Stomach smooth muscle (tissue), 2 donors: Measurements from ENCODE around the gene ZCCHC8.
"Not testable (repeated sequence)": the region's sequence is repeated elsewhere in the genome, so short reads cannot be mapped to it uniquely, and the experiment has no call there.

Source experiments
- H3K27ac ChIP-seq: one replicate; pipeline ENCODE4 v1.7.0; 2013; ENCODE audit warnings: mild to moderate bottlenecking, low read length, inconsistent platforms
- H3K27me3 ChIP-seq, 2 donors: one replicate each; pipeline ENCODE4 v1.7.0; 2013; ENCODE audit warnings: low read length in 2 of 2; ENCODE audit not compliant: insufficient read depth in 2 of 2, control insufficient read depth in 1 of 2
- H3K36me3 ChIP-seq, 2 donors: one replicate each; pipeline ENCODE4 v1.7.0; 2013; ENCODE audit warnings: low read length in 2 of 2; ENCODE audit not compliant: control insufficient read depth in 2 of 2, insufficient read depth in 2 of 2
- H3K4me1 ChIP-seq: one replicate; pipeline ENCODE4 v1.7.0; 2013; ENCODE audit warnings: low read length; ENCODE audit not compliant: control insufficient read depth, insufficient read depth
- H3K4me3 ChIP-seq, 2 donors: one replicate each; pipeline ENCODE4 v1.7.0; 2013; ENCODE audit warnings: low read length in 2 of 2
- H3K9ac ChIP-seq, 2 donors: one replicate each; pipeline ENCODE4 v1.7.0; 2013; ENCODE audit warnings: low read length in 2 of 2, mild to moderate bottlenecking in 1 of 2
- H3K9me3 ChIP-seq, 2 donors: one replicate each; pipeline ENCODE4 v1.7.0; 2013; ENCODE audit warnings: low read length in 2 of 2; ENCODE audit not compliant: control insufficient read depth in 2 of 2
- donor health status: healthy.
- donor health status: Pancreatic carcinoma.

ZCCHC8 gene

GRCh38 chr12:122513028-122513427, 12.3 kb upstream of the ZCCHC8 start:
- H3K27ac ChIP-seq, H3K4me3 ChIP-seq, H3K9ac ChIP-seq, H3K9me3 ChIP-seq, H3K27me3 ChIP-seq, H3K4me1 ChIP-seq: not testable (repeated sequence)
- peaks cover 60 to 74% of the 10 kb centered on the region in 2 donors for H3K36me3 ChIP-seq

- H3K27me3 ChIP-seq: no peaks in the 10 kb centered on the region
- peaks cover 58 to 71% of the 10 kb centered on the region in 2 donors for H3K36me3 ChIP-seq
- H3K9ac ChIP-seq: no peak overlapping the region
- no peak overlapping the region for H3K27ac ChIP-seq
- H3K4me1 ChIP-seq: no peaks in the 10 kb centered on the region
- no peaks in the 10 kb centered on the region for H3K9me3 ChIP-seq
- no peak overlapping the region for H3K4me3 ChIP-seq
These were observed 7.4 kb upstream of the ZCCHC8 start for GRCh38 chr12:122508163-122508562.

- Histone ChIP-seq H3K27ac (no peak overlapping the region), H3K4me3 (no peak overlapping the region), H3K9me3 (no peaks in the 10 kb centered on the region), H3K9ac (no peak overlapping the region), H3K4me1 (no peaks in the 10 kb centered on the region), H3K27me3 (no peaks in the 10 kb centered on the region), H3K36me3 (peaks cover 52 to 68% of the 10 kb centered on the region in 2 donors)
These were observed 5.7 kb upstream of the ZCCHC8 start for GRCh38 chr12:122506393-122506938.

GRCh38 chr12:122505419-122506051, 4.8 kb upstream of the ZCCHC8 start:
- H3K9ac ChIP-seq: no peak overlapping the region
- H3K27me3 ChIP-seq: no peaks in the 10 kb centered on the region
- H3K36me3 ChIP-seq: peaks cover 48 to 62% of the 10 kb centered on the region in 2 donors
- H3K4me3 ChIP-seq: no peak overlapping the region
- H3K9me3 ChIP-seq: no peaks in the 10 kb centered on the region
- peaks cover 4% of the 10 kb centered on the region for H3K4me1 ChIP-seq
- no peak overlapping the region for H3K27ac ChIP-seq

- H3K4me1 ChIP-seq: peaks cover 6% of the 10 kb centered on the region
- no peak overlapping the region for H3K9ac ChIP-seq
- H3K36me3 ChIP-seq: peaks cover 38 to 46% of the 10 kb centered on the region in 2 donors
- H3K27me3 ChIP-seq: no peaks in the 10 kb centered on the region
- H3K27ac ChIP-seq: no peak overlapping the region
- H3K9me3 ChIP-seq: no peaks in the 10 kb centered on the region
- no peak overlapping the region for H3K4me3 ChIP-seq
These were observed 3.3 kb upstream of the ZCCHC8 start for GRCh38 chr12:122503783-122504590.

GRCh38 chr12:122503147-122503751, 2.5 kb upstream of the ZCCHC8 start:
- Histone ChIP-seq H3K4me3 (no peak overlapping the region), H3K27ac (no peak overlapping the region), H3K4me1 (peaks cover 6% of the 10 kb centered on the region), H3K36me3 (peaks cover 32 to 43% of the 10 kb centered on the region in 2 donors), H3K9me3 (no peaks in the 10 kb centered on the region), H3K9ac (no peak overlapping the region), H3K27me3 (no peaks in the 10 kb centered on the region)

- Histone ChIP-seq H3K36me3 (peaks cover 19 to 30% of the 10 kb centered on the region in 2 donors), H3K9ac (peak overlapping the region in 1 of 2 donors; percentile 93), H3K4me1 (peaks cover 9% of the 10 kb centered on the region), H3K27me3 (no peaks in the 10 kb centered on the region), H3K4me3 (peak overlapping the region; percentile 93 to 97), H3K9me3 (no peaks in the 10 kb centered on the region), H3K27ac (peak overlapping the region; percentile 98)
These were observed 807 bp upstream of the ZCCHC8 start for GRCh38 chr12:122501489-122501989.

GRCh38 chr12:122499991-122500684, 594 bp downstream of the ZCCHC8 start:
- Histone ChIP-seq H3K9ac (peak overlapping the region; percentile 93 to 97), H3K4me3 (peak overlapping the region; percentile 93 to 97), H3K27me3 (no peaks in the 10 kb centered on the region), H3K27ac (peak overlapping the region; percentile 98), H3K36me3 (peaks cover 12 to 18% of the 10 kb centered on the region in 2 donors), H3K4me1 (peaks cover 11% of the 10 kb centered on the region), H3K9me3 (no peaks in the 10 kb centered on the region)

GRCh38 chr12:122495258-122495657, 5.5 kb downstream of the ZCCHC8 start:
- no peak overlapping the region for H3K27ac ChIP-seq
- no peaks in the 10 kb centered on the region for H3K27me3 ChIP-seq
- peaks cover 14 to 15% of the 10 kb centered on the region in 2 donors for H3K36me3 ChIP-seq
- no peak overlapping the region for H3K4me3 ChIP-seq
- H3K9me3 ChIP-seq: no peaks in the 10 kb centered on the region
- H3K9ac ChIP-seq: no peak overlapping the region
- H3K4me1 ChIP-seq: peaks cover 7% of the 10 kb centered on the region

- not testable (repeated sequence) for H3K27ac ChIP-seq, H3K4me3 ChIP-seq, H3K4me1 ChIP-seq, H3K9ac ChIP-seq, H3K9me3 ChIP-seq, H3K27me3 ChIP-seq
- peaks cover 26 to 33% of the 10 kb centered on the region in 2 donors for H3K36me3 ChIP-seq
These were observed 7.5 kb downstream of the ZCCHC8 start for GRCh38 chr12:122493222-122493621.
